H9 (cell line): Measurements from ENCODE around the gene KLHL18. TPM values are rescaled to one million over a fixed set of nuclear protein-coding genes. Genes with fewer than 3 reads are reported as not detected.

Experiments
- DNase-seq: peaks from one replicate; pipeline ENCODE4 v3.0.0-alpha.2; 2017
- H2AFZ ChIP-seq: one replicate; pipeline ENCODE4 v1.6.1; 2013; ENCODE audit warnings: mild to moderate bottlenecking, low read length, control low read depth, moderate library complexity
- H2AK5ac ChIP-seq: 2 replicates; pipeline ENCODE4 v1.6.1; 2013; ENCODE audit warnings: low read length, control low read depth, mixed read lengths; ENCODE audit not compliant: insufficient read length
- H2BK120ac ChIP-seq: one replicate; pipeline ENCODE4 v1.6.1; 2013; ENCODE audit warnings: low read depth, mild to moderate bottlenecking, low read length, control low read depth, inconsistent platforms; ENCODE audit not compliant: poor library complexity, severe bottlenecking
- H2BK12ac ChIP-seq: 2 replicates; pipeline ENCODE4 v1.6.1; 2013; ENCODE audit warnings: low read length, control low read depth, mixed read lengths, low read depth; ENCODE audit not compliant: insufficient read length
- H2BK15ac ChIP-seq: 2 replicates; pipeline ENCODE4 v1.6.1; 2013; ENCODE audit warnings: low read depth, low read length, control low read depth
- H2BK20ac ChIP-seq: one replicate; pipeline ENCODE4 v1.6.1; 2013; ENCODE audit warnings: low read depth, mild to moderate bottlenecking, low read length, control low read depth, inconsistent platforms; ENCODE audit not compliant: poor library complexity, severe bottlenecking
- H2BK5ac ChIP-seq: 2 replicates; pipeline ENCODE4 v1.6.1; 2013; ENCODE audit warnings: low read length, control low read depth, mixed read lengths; ENCODE audit not compliant: insufficient read length
- H3K14ac ChIP-seq: 2 replicates; pipeline ENCODE4 v1.6.1; 2013; ENCODE audit warnings: low read length, control low read depth; ENCODE audit not compliant: insufficient read depth
- H3K18ac ChIP-seq: 2 replicates; pipeline ENCODE4 v1.6.1; 2013; ENCODE audit warnings: low read depth, mild to moderate bottlenecking, mixed read lengths, low read length, control low read depth; ENCODE audit not compliant: insufficient read length
- H3K23ac ChIP-seq: 2 replicates; pipeline ENCODE4 v1.6.1; 2013; ENCODE audit warnings: low read length, control low read depth, mixed read lengths, low read depth; ENCODE audit not compliant: insufficient read length
- H3K23me2 ChIP-seq: 2 replicates; pipeline ENCODE4 v1.6.1; 2013; ENCODE audit warnings: low read depth, mild to moderate bottlenecking, mixed read lengths, low read length, control low read depth; ENCODE audit not compliant: insufficient read length, poor library complexity, severe bottlenecking
- H3K27ac ChIP-seq: 2 replicates; pipeline ENCODE4 v1.5.1; 2013; ENCODE audit warnings: low read length, control low read depth, mixed read lengths, low read depth; ENCODE audit not compliant: insufficient read length
- H3K27me3 ChIP-seq: 2 replicates; pipeline ENCODE4 v1.6.1; 2013; ENCODE audit warnings: low read length, control low read depth, inconsistent platforms; ENCODE audit not compliant: insufficient read depth
- H3K4ac ChIP-seq: 2 replicates; pipeline ENCODE4 v1.6.1; 2013; ENCODE audit warnings: low read depth, mild to moderate bottlenecking, control low read depth, inconsistent platforms, low read length, moderate library complexity
- H3K4me1 ChIP-seq: 2 replicates; pipeline ENCODE4 v1.6.1; 2013; ENCODE audit warnings: low read length, control low read depth, inconsistent platforms; ENCODE audit not compliant: insufficient read depth
- H3K4me2 ChIP-seq: 2 replicates; pipeline ENCODE4 v1.6.1; 2013; ENCODE audit warnings: low read length, control low read depth, mixed read lengths; ENCODE audit not compliant: insufficient read length, insufficient read depth
- H3K56ac ChIP-seq: 2 replicates; pipeline ENCODE4 v1.6.1; 2013; ENCODE audit warnings: low read depth, mild to moderate bottlenecking, mixed read lengths, low read length, control low read depth; ENCODE audit not compliant: insufficient read length
- H3K79me1 ChIP-seq: 2 replicates; pipeline ENCODE4 v1.6.1; 2013; ENCODE audit warnings: low read depth, mild to moderate bottlenecking, moderate library complexity, low read length, control low read depth, inconsistent platforms; ENCODE audit not compliant: insufficient read depth, poor library complexity, severe bottlenecking
- H3K79me2 ChIP-seq: 2 replicates; pipeline ENCODE4 v1.6.1; 2013; ENCODE audit warnings: low read length, control low read depth, inconsistent platforms; ENCODE audit not compliant: insufficient read depth
- H3K9ac ChIP-seq: 2 replicates; pipeline ENCODE4 v1.6.1; 2013; ENCODE audit warnings: low read length, control low read depth, mixed read lengths; ENCODE audit not compliant: insufficient read length; ENCODE audit errors: extremely low read depth
- H3K9me3 ChIP-seq: one replicate; pipeline ENCODE4 v1.6.1; 2013; ENCODE audit warnings: low read depth, low read length, inconsistent platforms; ENCODE audit not compliant: control insufficient read depth
- H3T11ph ChIP-seq: one replicate; pipeline ENCODE4 v1.6.1; 2013; ENCODE audit warnings: mild to moderate bottlenecking, low read length, control low read depth, inconsistent platforms
- H4K20me1 ChIP-seq: one replicate; pipeline ENCODE4 v1.6.1; 2013; ENCODE audit not compliant: control insufficient read depth, insufficient read length, insufficient read depth
- H4K5ac ChIP-seq: 2 replicates; pipeline ENCODE4 v1.6.1; 2013; ENCODE audit warnings: low read depth, mild to moderate bottlenecking, mixed read lengths, low read length, control low read depth; ENCODE audit not compliant: insufficient read length
- H4K8ac ChIP-seq: replicated peaks from 2 replicates; pipeline ENCODE4 v1.6.1; 2013; ENCODE audit warnings: low read length, control low read depth, mixed read lengths, low read depth; ENCODE audit not compliant: insufficient read length
- H4K91ac ChIP-seq: 2 replicates; pipeline ENCODE4 v1.6.1; 2013; ENCODE audit warnings: low read depth, mild to moderate bottlenecking, moderate library complexity, mixed read lengths, low read length, control low read depth; ENCODE audit not compliant: insufficient read length
- H3K27ac Mint-ChIP-seq, 3 experiments: 2 replicates in 2 of 3; 3 replicates in 1 of 3; pipeline ENCODE4 v1.8.0; 2020 to 2021; ENCODE audit warnings: mixed read lengths in 3 of 3, mild to moderate bottlenecking in 1 of 3, moderate library complexity in 1 of 3
- H3K27me3 Mint-ChIP-seq: 2 replicates; pipeline ENCODE4 v1.8.0; 2021; ENCODE audit warnings: low read depth, mild to moderate bottlenecking, moderate library complexity, mixed read lengths
- H3K36me3 Mint-ChIP-seq, 3 experiments: 2 replicates in 2 of 3; 3 replicates in 1 of 3; pipeline ENCODE4 v1.8.0; 2020 to 2021; ENCODE audit warnings: low read depth in 3 of 3, mixed read lengths in 3 of 3; ENCODE audit not compliant: insufficient read depth in 1 of 3
- H3K4me1 Mint-ChIP-seq, 2 experiments: 2 replicates each; pipeline ENCODE4 v1.8.0; 2020; ENCODE audit warnings: mixed read lengths in 2 of 2
- H3K4me3 Mint-ChIP-seq, 2 experiments: 2 replicates in 1 of 2; 3 replicates in 1 of 2; pipeline ENCODE4 v1.8.0; 2020 to 2021; ENCODE audit warnings: mild to moderate bottlenecking in 2 of 2, mixed read lengths in 2 of 2, moderate library complexity in 1 of 2
- H3K9me3 Mint-ChIP-seq, 2 experiments: 2 replicates in 1 of 2; 3 replicates in 1 of 2; pipeline ENCODE4 v1.8.0; 2020; ENCODE audit warnings: mild to moderate bottlenecking in 2 of 2, mixed read lengths in 2 of 2, moderate library complexity in 1 of 2
- WGBS: extraction: QIAGEN DNeasy Blood & Tissue Kit; methylation state at CpG from one replicate; pipeline ENCODE4 v1.1.7; 2013; ENCODE audit warnings: missing lambda C conversion rate, low lambda C conversion rate, mixed read lengths; ENCODE audit not compliant: insufficient read length; ENCODE audit errors: extremely low coverage; 5-methylcytosine and 5-hydroxymethylcytosine counted together
- total RNA-seq: library from RNA; stranded (reverse); gene quantifications from 2 replicates; pipeline ENCODE4 v1.2.1, GENCODE V29; 2021
- TF ChIP-seq, protein P1 (sequence below): fragments of 200-600 bp; sonication (generic); conservative IDR thresholded peaks from 3 replicates; pipeline ENCODE4 v1.8.0; 2021; ENCODE audit warnings: antibody characterized with exemption, mild to moderate bottlenecking

KLHL18 gene
- total RNA-seq, 1 experiment from 2014 or later = 55.3 TPM

DNA sequence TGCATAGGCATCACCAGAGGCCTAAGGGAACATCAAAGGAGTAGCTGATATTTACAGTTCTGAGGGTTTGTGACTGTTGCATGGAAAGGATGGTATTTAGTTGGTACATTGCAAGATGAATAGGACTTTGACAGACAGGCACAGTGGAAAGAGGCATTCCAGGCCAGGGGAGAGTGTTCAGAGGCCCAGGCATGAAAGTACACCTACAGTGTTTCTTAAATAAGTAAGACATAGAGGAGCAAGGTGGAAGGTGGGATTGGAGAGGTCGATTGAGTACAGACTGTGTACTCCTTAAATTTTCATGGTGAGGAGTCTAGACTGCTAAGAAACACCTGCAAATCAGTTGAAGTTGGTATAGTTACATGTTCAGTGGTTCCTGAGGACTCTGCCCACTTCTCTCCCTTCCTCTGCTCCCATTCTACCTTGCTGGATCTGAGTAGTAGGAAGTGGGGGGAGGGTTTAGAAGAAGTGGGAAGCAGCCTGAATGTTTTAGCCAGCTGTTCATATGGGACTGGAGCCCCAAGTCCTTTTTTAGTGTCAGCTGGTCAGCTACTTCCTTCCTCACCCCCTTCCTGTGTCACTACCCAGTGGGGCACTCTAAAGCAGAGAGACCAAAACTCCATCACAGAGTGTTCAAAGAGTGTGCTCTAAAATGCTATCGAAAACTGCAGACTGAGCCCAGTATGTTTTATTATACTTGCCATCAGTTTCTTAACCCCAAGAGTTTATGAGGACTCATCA, 14.0 kb downstream of the KLHL18 start:
- TF ChIP-seq, protein P1, sequence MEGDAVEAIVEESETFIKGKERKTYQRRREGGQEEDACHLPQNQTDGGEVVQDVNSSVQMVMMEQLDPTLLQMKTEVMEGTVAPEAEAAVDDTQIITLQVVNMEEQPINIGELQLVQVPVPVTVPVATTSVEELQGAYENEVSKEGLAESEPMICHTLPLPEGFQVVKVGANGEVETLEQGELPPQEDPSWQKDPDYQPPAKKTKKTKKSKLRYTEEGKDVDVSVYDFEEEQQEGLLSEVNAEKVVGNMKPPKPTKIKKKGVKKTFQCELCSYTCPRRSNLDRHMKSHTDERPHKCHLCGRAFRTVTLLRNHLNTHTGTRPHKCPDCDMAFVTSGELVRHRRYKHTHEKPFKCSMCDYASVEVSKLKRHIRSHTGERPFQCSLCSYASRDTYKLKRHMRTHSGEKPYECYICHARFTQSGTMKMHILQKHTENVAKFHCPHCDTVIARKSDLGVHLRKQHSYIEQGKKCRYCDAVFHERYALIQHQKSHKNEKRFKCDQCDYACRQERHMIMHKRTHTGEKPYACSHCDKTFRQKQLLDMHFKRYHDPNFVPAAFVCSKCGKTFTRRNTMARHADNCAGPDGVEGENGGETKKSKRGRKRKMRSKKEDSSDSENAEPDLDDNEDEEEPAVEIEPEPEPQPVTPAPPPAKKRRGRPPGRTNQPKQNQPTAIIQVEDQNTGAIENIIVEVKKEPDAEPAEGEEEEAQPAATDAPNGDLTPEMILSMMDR = no peak
- peaks cover 0 to 10% (median 8%) of the 10 kb centered on the region in 3 experiments; a peak in 4 of 7 replicates for H3K36me3 Mint-ChIP-seq
- H3K18ac ChIP-seq = no peak overlapping the region
- H3K14ac ChIP-seq = no peak overlapping the region
- H2BK120ac ChIP-seq = no peak overlapping the region
- H3K27ac ChIP-seq = no peak overlapping the region
- H4K20me1 ChIP-seq = no peaks in the 10 kb centered on the region
- no peak overlapping the region for H2BK15ac ChIP-seq
- H3K9me3 ChIP-seq = no peaks in the 10 kb centered on the region
- H3K23me2 ChIP-seq = no peaks in the 10 kb centered on the region
- H2BK5ac ChIP-seq = no peak overlapping the region
- peaks cover 25 to 34% of the 10 kb centered on the region in 2 experiments for H3K4me1 Mint-ChIP-seq
- no peaks in the 10 kb centered on the region for H3K9me3 Mint-ChIP-seq
- H3K79me2 ChIP-seq = no peaks in the 10 kb centered on the region; the same call in 1 of the 2 replicates
- H3K9ac ChIP-seq = no peak overlapping the region
- DNase-seq = no peak
- H4K8ac ChIP-seq = no peak overlapping the region
- H3K56ac ChIP-seq = no peak overlapping the region
- no CpG with 5 or more reads among the region's 2 CpGs for WGBS
- H2BK12ac ChIP-seq = no peak overlapping the region
- H2AK5ac ChIP-seq = no peak overlapping the region
- no peak overlapping the region for H3K4ac ChIP-seq
- no peak overlapping the region for H4K5ac ChIP-seq
- no peak overlapping the region for H3K4me2 ChIP-seq
- no peak overlapping the region for H3K4me3 Mint-ChIP-seq
- no peak overlapping the region for H3T11ph ChIP-seq
- peak overlapping the region in 1 of 3 experiments; percentile 3; a peak in 1 of 7 replicates for H3K27ac Mint-ChIP-seq
- 0 out of 2 replicates have a peak, but pooled peaks cover 2% of the 10 kb centered on the region for H3K4me1 ChIP-seq
- peaks cover 7% of the 10 kb centered on the region for H3K79me1 ChIP-seq
- H3K27me3 ChIP-seq = no peaks in the 10 kb centered on the region
- no peak overlapping the region for H2BK20ac ChIP-seq
- H3K27me3 Mint-ChIP-seq = no peaks in the 10 kb centered on the region
- no peak overlapping the region for H4K91ac ChIP-seq
- H3K23ac ChIP-seq = no peak overlapping the region
- no peak overlapping the region for H2AFZ ChIP-seq
